Measurements from ENCODE around the gene CACNA2D2. TPM values are rescaled to one million over a fixed set of nuclear protein-coding genes. Genes with fewer than 3 reads are reported as not detected.

The CACNA2D2 gene
- total and polyA plus RNA-seq, 2 of the 8 experiments (the other 6 are each of a cell fraction or from before 2014, with no cell fraction given) = 14.1 to 25.0 TPM

- Histone ChIP-seq H4K5ac (ENCODE audit: insufficient read length, low read depth, low read length) (no peak overlapping the region), H2BK12ac (ENCODE audit: low read depth, low read length) (no peak overlapping the region), H3K18ac (ENCODE audit: extremely low read depth, low read length) (no peak overlapping the region), H3K79me1 (ENCODE audit: low read depth, low read length) (peaks cover 3% of the 10 kb centered on the region; the same call in 1 of the 2 replicates), H3K23ac (ENCODE audit: insufficient read length) (no peak overlapping the region), H4K8ac (ENCODE audit: extremely low read depth, insufficient read depth, low read length) (0 out of 2 replicates have a peak overlapping the region, but pooled peaks have one; percentile 4), H3K9ac (replicated peaks in 1 of 4; ENCODE audit: extremely low read depth in 1 of 4, low read depth in 3 of 4, low read length in 3 of 4) (no peak overlapping the region), H3K36me3 (ENCODE audit: control insufficient read depth in 2 of 4, insufficient read depth in 4 of 4, low read length in 3 of 4) (peaks cover 4 to 7% (median 6%) of the 10 kb centered on the region in 4 experiments; a peak in 5 of 8 replicates), H3K4me1 (replicated peaks in 1 of 4; ENCODE audit: control insufficient read depth in 3 of 4, insufficient read depth in 4 of 4, low read length in 3 of 4) (peaks cover 0 to 10% (median 7%) of the 10 kb centered on the region in 4 experiments; a peak in 5 of 7 replicates), H3K4me2 (ENCODE audit: insufficient read depth in 1 of 2, low read depth in 2 of 2, low read length in 2 of 2) (peak overlapping the region; percentile 64 to 90), H4K91ac (replicated peaks; ENCODE audit: insufficient read length, low read length) (no peak overlapping the region), H3K79me2 (ENCODE audit: control insufficient read depth in 1 of 2, insufficient read depth in 2 of 2, low read length in 2 of 2) (peaks cover 0 to under 1% of the 10 kb centered on the region in 2 experiments; a peak in 1 of 4 replicates), H2BK15ac (ENCODE audit: low read length) (no peak overlapping the region), H2BK120ac (replicated peaks; ENCODE audit: low read depth, low read length) (no peak overlapping the region), H3K27ac (ENCODE audit: low read depth, low read length) (no peak overlapping the region), H3K4ac (replicated peaks; ENCODE audit: insufficient read length, low read depth, low read length) (no peak overlapping the region), H4K20me1 (replicated peaks in 1 of 2; ENCODE audit: control insufficient read depth in 1 of 2, insufficient read depth in 2 of 2, low read length in 2 of 2) (peaks cover 5 to 7% of the 10 kb centered on the region in 2 experiments), H2BK5ac (ENCODE audit: low read depth, low read length) (no peak overlapping the region), H3K27me3 (replicated peaks in 1 of 4; ENCODE audit: control insufficient read depth in 3 of 4, extremely low read depth in 1 of 4, insufficient read depth in 3 of 4, low read length in 3 of 4) (peaks cover 0 to 4% (median 4%) of the 10 kb centered on the region in 4 experiments; a peak in 4 of 7 replicates), H2BK20ac (ENCODE audit: low read length) (no peak overlapping the region), H3K23me2 (ENCODE audit: low read depth, low read length) (peaks cover 10% of the 10 kb centered on the region), H2AK5ac (ENCODE audit: low read depth, low read length) (no peak overlapping the region), H3K56ac (replicated peaks; ENCODE audit: insufficient read length, low read depth, low read length) (no peak overlapping the region), H2AFZ (ENCODE audit: low read length) (no peak overlapping the region), H3K14ac (ENCODE audit: insufficient read length) (no peak overlapping the region), H3K9me3 (ENCODE audit: insufficient read depth in 2 of 2, low read depth in 1 of 2, low read length in 1 of 2) (no peaks in the 10 kb centered on the region), H3K4me3 (ENCODE audit: extremely low read depth in 1 of 4, insufficient read depth in 2 of 4, low read depth in 3 of 4, low read length in 4 of 4) (peak overlapping the region; percentile 79 to 87 (median 82))
- WGBS, 2 experiments (ENCODE audit: extremely low coverage in 1 of 2, insufficient coverage in 1 of 2, insufficient read length in 1 of 2, insufficient replicate concordance in 2 of 2, low coverage in 1 of 2, low lambda C conversion rate in 2 of 2, missing lambda C conversion rate in 1 of 2) = 84% methylated on average over 11 of the region's 11 CpGs; no CpG with 5 or more reads in 1 of the 2 experiments
- CTCF ChIA-PET (ENCODE audit: partially characterized antibody) = interaction anchor here (1.3 to 13.4 kb wide), 7 partner anchors 10 to 192 kb away, joined by 3 to 136 read pairs (median 30); partner anchors contain the start of gene TMEM115
- DNase-seq (ENCODE audit: low read depth in 1 of 2, low spot score in 2 of 2) = no peak
- POLR2A ChIA-PET (ENCODE audit: partially characterized antibody) = interaction anchor here (0.7 to 5.3 kb wide), 5 partner anchors 13 to 218 kb away, joined by 3 to 22 read pairs (median 5); partner anchors contain the start of gene HEMK1
- TF ChIP-seq CHD2 (IDR thresholded peaks at IDR 0.05; ENCODE audit: low read length) (no peak), TCF12 (IDR thresholded peaks at IDR 0.05; ENCODE audit: low read depth, low read length) (no peak), CBX5 (IDR thresholded peaks at IDR 0.05; ENCODE audit: low read depth, low read length) (no peak), POLR2AphosphoS5 (IDR thresholded peaks at IDR 0.05; ENCODE audit: low read depth, low read length) (no peak)
- no peak for FAIRE-seq
Measured at GRCh38 chr3:50351323-50351697, 152.1 kb downstream of the CACNA2D2 start.

Data from H1 (cell line).